H1 (cell line): ENCODE data around the gene SLC9A7. TPM values are rescaled to one million over a fixed set of nuclear protein-coding genes. Genes with fewer than 3 reads are reported as not detected.

Source experiments
- ASH2L ChIP-seq: fragments of 200-600, 300-600 bp; sonication (generic); IDR thresholded peaks from one replicate; pipeline ENCODE4 v1.7.1; 2017; ENCODE audit warnings: low read length
- CHD2 ChIP-seq: IDR thresholded peaks from 2 replicates; pipeline ENCODE4 v1.6.1; 2012; ENCODE audit warnings: low read length, improper control_type of control experiment
- CTCF ChIP-seq, 3 experiments: IDR thresholded peaks; 1 replicate in 2 of 3; 2 replicates in 1 of 3; pipeline versions ENCODE4 v1.5.1 to v1.6.1; 2011; ENCODE audit warnings: low read length in 3 of 3, mild to moderate bottlenecking in 3 of 3, inconsistent platforms in 2 of 3, low read depth in 1 of 3, moderate library complexity in 1 of 3; ENCODE audit not compliant: insufficient read depth in 1 of 3; ENCODE audit errors: control extremely low read depth in 1 of 3
- SP1 ChIP-seq: IDR thresholded peaks from 2 replicates; pipeline ENCODE4 v1.6.1; 2011; ENCODE audit warnings: low read depth, low read length
- polyA plus RNA-seq, 7 experiments: library from polyadenylated mRNA; depleted of rRNA in 3 of 7; stranded (reverse) in 5 of 7; unstranded in 2 of 7; fragments of >200 nt in 5 of 7; fragments of 200-250 nt in 2 of 7; gene quantifications; 1 replicate in 5 of 7; 2 replicates in 1 of 7; 4 replicates in 1 of 7; pipeline versions ENCODE4 v1.2.1 to v1.2.3, GENCODE V29; 2011 to 2013; ENCODE audit warnings: missing spikeins in 2 of 7, mixed read lengths in 2 of 7
- total RNA-seq: library from RNA; stranded (reverse); fragmentation: NEBNext Ultra II Directional; extraction: Animal tissue kit (Norgen Biotek cat#: 25700); gene quantifications from 2 replicates; pipeline ENCODE4 v1.2.1, GENCODE V29; 2021

SLC9A7 gene
- total and polyA plus RNA-seq, 2 of the 8 experiments (the other 6 are each of a cell fraction or from before 2014, with no cell fraction given), result 6.7 to 17.2 TPM

DNA sequence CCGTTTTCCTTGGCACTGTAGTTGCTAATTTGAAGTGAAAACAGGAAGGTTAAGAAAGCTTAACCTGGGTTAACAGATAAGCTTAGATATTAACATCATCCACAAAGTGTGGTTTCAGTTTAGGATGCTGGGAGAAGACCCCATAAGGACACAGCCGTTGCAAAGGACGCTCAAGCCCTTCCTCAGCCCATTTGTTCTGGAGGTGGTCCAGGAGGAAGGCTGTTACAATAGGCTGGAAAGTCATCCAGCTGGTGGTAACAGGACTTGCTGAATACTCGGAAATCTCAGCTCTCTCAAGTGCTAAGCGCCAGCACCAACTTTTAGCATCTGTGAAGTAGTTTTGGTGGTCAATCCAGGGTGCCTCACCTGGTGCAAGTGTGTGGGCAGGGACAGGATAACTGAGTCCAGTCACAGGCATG is 171.2 kb downstream of the SLC9A7 start (continued):
- no peak for TF ChIP-seq CHD2
- no peak for TF ChIP-seq CTCF (IDR thresholded peaks at IDR 0.05; ENCODE audit: control extremely low read depth in 1 of 3, insufficient read depth in 1 of 3, low read depth in 1 of 3, low read length in 3 of 3)
- no peak for TF ChIP-seq SP1
- no peak for TF ChIP-seq ASH2L
